Body of pancreas (tissue), 4 donors: ENCODE data around the gene ASTN2. TPM values are rescaled to one million over a fixed set of nuclear protein-coding genes. Genes with fewer than 3 reads are reported as not detected.

Experiments
- ATAC-seq: fragments of 150-250 bp; one replicate; pipeline ENCODE4 v1.9.1; 2016
- DNase-seq, 4 donors: peaks; one replicate each; pipeline ENCODE4 v3.0.0-alpha.2; 2019
- H3K27ac ChIP-seq, 4 donors: fragments of 200-600 bp; sonication (generic); 1 replicate in 3 of 4; 2 replicates in 1 of 4; pipeline versions ENCODE4 v1.5.1 to v1.6.1; 2016 to 2019; ENCODE audit warnings: mild to moderate bottlenecking in 1 of 4, mixed read lengths in 1 of 4, moderate library complexity in 1 of 4
- H3K27me3 ChIP-seq, 2 donors: fragments of 200-600 bp; sonication (generic); one replicate each; pipeline ENCODE4 v1.6.0; 2016; ENCODE audit warnings: mild to moderate bottlenecking in 1 of 2
- H3K36me3 ChIP-seq, 2 donors: fragments of 200-600 bp; sonication (generic); replicated peaks in 1 of 2; 2 replicates each; pipeline ENCODE4 v1.5.1; 2016; ENCODE audit warnings: low read depth in 2 of 2; ENCODE audit not compliant: insufficient read depth in 1 of 2
- H3K4me1 ChIP-seq: fragments of 200-600 bp; sonication (generic); one replicate; pipeline ENCODE4 v1.6.0; 2016
- H3K4me3 ChIP-seq, 2 donors: fragments of 200-600 bp; sonication (generic); 1 replicate in 1 of 2; 2 replicates in 1 of 2; pipeline ENCODE4 v1.5.1; 2016 to 2019
- H3K9me3 ChIP-seq, 3 donors: fragments of 200-600 bp; sonication (generic); 1 replicate in 2 of 3; 2 replicates in 1 of 3; pipeline ENCODE4 v1.5.1; 2016
- CTCF ChIP-seq, 7 experiments: fragments of 450-650 bp in 4 of 7; fragments of 200-600 bp in 3 of 7; sonication (generic) in 3 of 7; IDR thresholded peaks; one replicate each; pipeline ENCODE4 v1.5.1; 2016 to 2019; ENCODE audit warnings: antibody characterized with exemption in 7 of 7
- POLR2A ChIP-seq, 3 donors: fragments of 450-650 bp; IDR thresholded peaks; one replicate each; pipeline ENCODE4 v1.6.1; 2016; ENCODE audit warnings: antibody characterized with exemption in 3 of 3, mild to moderate bottlenecking in 2 of 3
- WGBS, 2 donors: methylation state at CpG; one replicate each; pipeline ENCODE4 v1.1.5; 2017; 5-methylcytosine and 5-hydroxymethylcytosine counted together
- intact Hi-C: fragments of 100-400 bp; cut with DNase I; formaldehyde crosslinking; loops from one replicate; pipeline ENCODE4 v1.15.1; 2023
- total RNA-seq, 2 donors: library from RNA; depleted of rRNA; stranded (reverse); fragments of >200 nt; gene quantifications; one replicate each; pipeline ENCODE4 v1.1.0, GENCODE V29; 2016

ASTN2 gene
- total RNA-seq, 2 donors from 2014 or later: 8.2 to 9.6 TPM

GRCh38 chr9:116877072-116877471, 537.8 kb downstream of the ASTN2 start:
- Histone ChIP-seq H3K36me3 (no peaks in the 10 kb centered on the region), H3K9me3 (peaks cover 0 to 10% (median 0%) of the 10 kb centered on the region in 3 donors), H3K27me3 (no peaks in the 10 kb centered on the region), H3K4me3 (no peak overlapping the region), H3K4me1 (no peaks in the 10 kb centered on the region), H3K27ac (no peak overlapping the region)
- DNase-seq: no peak
- intact Hi-C loops: no loop called here
- WGBS, 2 donors: 92 to 96% methylated on average over 3 of the region's 3 CpGs
- ATAC-seq: no peak
- TF ChIP-seq CTCF (IDR thresholded peaks at IDR 0.05): no peak
- no peak for TF ChIP-seq POLR2A (IDR thresholded peaks at IDR 0.05)

- ATAC-seq (no peak), DNase-seq (no peak)
- H3K36me3 ChIP-seq: no peaks in the 10 kb centered on the region
- H3K27ac ChIP-seq: no peak overlapping the region
- 17 to 44% methylated on average over 1 of the region's 1 CpG for WGBS, 2 donors
- no peaks in the 10 kb centered on the region for H3K4me1 ChIP-seq
- H3K27me3 ChIP-seq: no peaks in the 10 kb centered on the region
- TF ChIP-seq CTCF (IDR thresholded peaks at IDR 0.05): no peak
- no peak for TF ChIP-seq POLR2A (IDR thresholded peaks at IDR 0.05)
- H3K9me3 ChIP-seq: peaks cover 0 to 10% (median 0%) of the 10 kb centered on the region in 3 donors
- intact Hi-C loops: no loop called here
- H3K4me3 ChIP-seq: no peak overlapping the region
Observed at GRCh38 chr9:116875576-116875975, 539.3 kb downstream of the ASTN2 start.

- Histone ChIP-seq H3K36me3 (no peaks in the 10 kb centered on the region), H3K9me3 (peaks cover 0 to 10% (median 0%) of the 10 kb centered on the region in 3 donors), H3K27me3 (no peaks in the 10 kb centered on the region), H3K27ac (no peak overlapping the region), H3K4me3 (no peak overlapping the region), H3K4me1 (no peaks in the 10 kb centered on the region)
- no peak for TF ChIP-seq CTCF (IDR thresholded peaks at IDR 0.05)
- DNase-seq (no peak), ATAC-seq (no peak)
- intact Hi-C loops: no loop called here
- WGBS, 2 donors: 61 to 65% methylated on average over 6 of the region's 6 CpGs
Observed at GRCh38 chr9:116873937-116874914, 540.6 kb downstream of the ASTN2 start.

GRCh38 chr9:116873491-116873890, 541.4 kb downstream of the ASTN2 start:
- H3K9me3 ChIP-seq: peaks cover 0 to 10% (median 0%) of the 10 kb centered on the region in 3 donors
- intact Hi-C loops: no loop called here
- 66% methylated on average over 2 of the region's 2 CpGs for WGBS, 2 donors
- DNase-seq: no peak
- H3K4me1 ChIP-seq: peaks cover 2% of the 10 kb centered on the region
- no peak overlapping the region for H3K27ac ChIP-seq
- TF ChIP-seq POLR2A (IDR thresholded peaks at IDR 0.05) (no peak), CTCF (IDR thresholded peaks at IDR 0.05) (no peak)
- no peaks in the 10 kb centered on the region for H3K27me3 ChIP-seq
- ATAC-seq: no peak
- H3K4me3 ChIP-seq: no peak overlapping the region
- no peaks in the 10 kb centered on the region for H3K36me3 ChIP-seq
